A549 (cell line): ENCODE results near the gene RIMS3. TPM values are rescaled to one million over a fixed set of nuclear protein-coding genes. Genes with fewer than 3 reads are reported as not detected.

ENCODE experiments used
- ATAC-seq, 2 experiments: fragments of 200-7000 bp in 1 of 2; fragments of >200 bp in 1 of 2; cut with Nextera tagmentation in 1 of 2; cut with Tn5 transposase in 1 of 2; 3 replicates each; pipeline versions ENCODE4 v1.8.0 to v1.9.1; 2018 to 2020; ENCODE audit warnings: mild to moderate bottlenecking in 1 of 2, moderate library complexity in 1 of 2
- CTCF ChIA-PET: fragments of 300-600 bp; sonication (Branson Sonifier 250); formaldehyde crosslinking; extraction: SDS; loops from one replicate; lab custom pipeline; 2021; ENCODE audit warnings: antibody characterized with exemption, inconsistent platforms; lab: Yijun Ruan, JAX
- POLR2A ChIA-PET: fragments of 350-600 bp; formaldehyde crosslinking; extraction: SDS; loops from one replicate; lab custom pipeline; 2021; ENCODE audit warnings: antibody characterized with exemption, inconsistent platforms; lab: Yijun Ruan, JAX
- DNase-seq, 2 experiments: peaks; one replicate each; pipeline versions ENCODE4 v3.0.0 to v3.0.0-alpha.2; 2011 to 2016; ENCODE audit warnings: low read depth in 1 of 2, low spot score in 1 of 2
- FAIRE-seq: peaks from 2 replicates; lab custom pipeline; 2011; peaks lifted over from hg19 to GRCh38; lab: Jason Lieb, UNC
- H3K27ac ChIP-seq, 2 experiments: fragments of >200 bp; sonication (Bioruptor Twin); formaldehyde crosslinking; 3 replicates each; pipeline ENCODE4 v1.5.1; 2016 to 2017
- H3K4me1 ChIP-seq: fragments of >200 bp; sonication (Bioruptor Twin); formaldehyde crosslinking; 3 replicates; pipeline ENCODE4 v1.6.1; 2016
- H3K4me2 ChIP-seq: fragments of >200 bp; sonication (Bioruptor Twin); formaldehyde crosslinking; 3 replicates; pipeline ENCODE4 v1.6.1; 2016
- H3K4me3 ChIP-seq: fragments of >200 bp; sonication (Bioruptor Twin); formaldehyde crosslinking; 3 replicates; pipeline ENCODE4 v1.5.1; 2016
- H3K9me3 ChIP-seq: fragments of >200 bp; sonication (Bioruptor Twin); formaldehyde crosslinking; 3 replicates; pipeline ENCODE4 v1.6.1; 2016
- ATOH8 ChIP-seq: fragments of 250-450 bp; sonication (Bioruptor Pico); IDR thresholded peaks from 2 replicates; pipeline ENCODE4 v1.5.0; 2020; ENCODE audit warnings: low read depth, mild to moderate bottlenecking, moderate library complexity
- BHLHE40 ChIP-seq: IDR thresholded peaks from 2 replicates; pipeline ENCODE4 v1.6.1; 2012; ENCODE audit warnings: low read depth, low read length, inconsistent platforms
- CHD2 ChIP-seq: fragments of 150-350 bp; IDR thresholded peaks from 2 replicates; pipeline ENCODE4 v1.6.1; 2014; ENCODE audit warnings: low read length; ENCODE audit not compliant: partially characterized antibody
- EHF ChIP-seq: fragments of 250-450 bp; sonication (Bioruptor Pico); IDR thresholded peaks from 2 replicates; pipeline ENCODE4 v1.5.0; 2020; ENCODE audit warnings: mild to moderate bottlenecking
- ESRRA ChIP-seq: fragments of 150-350 bp; IDR thresholded peaks from 2 replicates; pipeline ENCODE4 v1.6.1; 2014; ENCODE audit warnings: mild to moderate bottlenecking, low read length, borderline replicate concordance
- FOSB ChIP-seq: fragments of 250-450 bp; sonication (Bioruptor Pico); IDR thresholded peaks from 2 replicates; pipeline ENCODE4 v1.5.0; 2020; ENCODE audit warnings: mild to moderate bottlenecking, moderate library complexity
- FOSL2 ChIP-seq, 2 experiments: fragments of 450-650 bp in 1 of 2; fragments of >200 bp in 1 of 2; sonication (Bioruptor Twin) in 1 of 2; formaldehyde crosslinking; IDR thresholded peaks; 2 replicates each; pipeline versions ENCODE4 v1.5.0 to v1.6.1; 2016 to 2020; ENCODE audit warnings: mild to moderate bottlenecking in 1 of 2, moderate library complexity in 1 of 2
- HOXB13 ChIP-seq: fragments of 250-450 bp; sonication (Bioruptor Pico); IDR thresholded peaks from 2 replicates; pipeline ENCODE4 v1.5.0; 2020; ENCODE audit warnings: low read depth, mild to moderate bottlenecking, moderate library complexity
- HOXB5 ChIP-seq: fragments of 250-450 bp; sonication (Bioruptor Pico); IDR thresholded peaks from 2 replicates; pipeline ENCODE4 v1.5.0; 2020; ENCODE audit warnings: mild to moderate bottlenecking, moderate library complexity
- JUN ChIP-seq, 2 experiments: fragments of >200 bp; sonication (Bioruptor Twin); formaldehyde crosslinking; IDR thresholded peaks; 2 replicates in 1 of 2; 3 replicates in 1 of 2; pipeline ENCODE4 v1.6.1; 2016 to 2017
- JUNB ChIP-seq: fragments of >200 bp; sonication (Bioruptor Twin); formaldehyde crosslinking; IDR thresholded peaks from 2 replicates; pipeline ENCODE4 v1.6.1; 2016
- MYC ChIP-seq: IDR thresholded peaks from 2 replicates; pipeline ENCODE4 v1.6.1; 2012; ENCODE audit warnings: mild to moderate bottlenecking, inconsistent platforms, low read length, improper control_type of control experiment, borderline replicate concordance
- NPAS2 ChIP-seq: fragments of 250-450 bp; sonication (Bioruptor Pico); IDR thresholded peaks from 2 replicates; pipeline ENCODE4 v1.8.0; 2022; ENCODE audit warnings: mild to moderate bottlenecking, moderate library complexity, borderline replicate concordance
- PHF8 ChIP-seq: fragments of 200-600 bp; sonication (generic); IDR thresholded peaks from 2 replicates; pipeline ENCODE4 v1.6.1; 2016; ENCODE audit warnings: low read depth, mild to moderate bottlenecking, antibody characterized with exemption, moderate library complexity, borderline replicate concordance
- POLR2AphosphoS2 ChIP-seq: conservative IDR thresholded peaks from 2 replicates; pipeline ENCODE4 v1.6.1; 2012; ENCODE audit warnings: low read length, improper control_type of control experiment, inconsistent platforms
- REST ChIP-seq: fragments of 200-600 bp; sonication (generic); IDR thresholded peaks from 2 replicates; pipeline ENCODE4 v1.6.1; 2016; ENCODE audit warnings: antibody characterized with exemption, mild to moderate bottlenecking, moderate library complexity
- TFCP2L1 ChIP-seq: fragments of 250-450 bp; sonication (Bioruptor Pico); IDR thresholded peaks from 2 replicates; pipeline ENCODE4 v1.5.0; 2021; ENCODE audit warnings: mild to moderate bottlenecking
- WGBS: methylation state at CpG from one replicate; pipeline ENCODE4 v1.1.6; 2017; ENCODE audit errors: missing lambda C conversion rate; 5-methylcytosine and 5-hydroxymethylcytosine counted together
- polyA plus RNA-seq, 4 experiments: library from polyadenylated mRNA; depleted of rRNA in 3 of 4; stranded (reverse); fragments of >200 nt; fragmentation: RNase III in 1 of 4; extraction: RNeasy Plus Mini Kit Qiagen cat#74134 plus additional on column Dnase treatment in 1 of 4; gene quantifications; 2 replicates in 3 of 4; 3 replicates in 1 of 4; pipeline ENCODE4 v1.2.3, GENCODE V29; 2011 to 2017
- TF ChIP-seq, protein P1 (sequence below): fragments of >200 bp; sonication (Bioruptor Twin); formaldehyde crosslinking; IDR thresholded peaks from 3 replicates; pipeline ENCODE4 v1.5.1; 2016
- TF ChIP-seq, protein P2 (sequence below): fragments of 450-650 bp; IDR thresholded peaks from 2 replicates; pipeline ENCODE4 v1.6.1; 2014; ENCODE audit warnings: antibody characterized with exemption
- TF ChIP-seq, protein P3 (sequence below): IDR thresholded peaks from 2 replicates; pipeline ENCODE4 v1.6.1; 2012
- TF ChIP-seq, protein P4 (sequence below): IDR thresholded peaks from 2 replicates; pipeline ENCODE4 v1.6.1; 2012; ENCODE audit warnings: low read depth, borderline replicate concordance

Gene RIMS3
- polyA plus RNA-seq, 2 of the 4 experiments (the other 2 are of a cell fraction) = 1.5 to 1.9 TPM

DNA sequence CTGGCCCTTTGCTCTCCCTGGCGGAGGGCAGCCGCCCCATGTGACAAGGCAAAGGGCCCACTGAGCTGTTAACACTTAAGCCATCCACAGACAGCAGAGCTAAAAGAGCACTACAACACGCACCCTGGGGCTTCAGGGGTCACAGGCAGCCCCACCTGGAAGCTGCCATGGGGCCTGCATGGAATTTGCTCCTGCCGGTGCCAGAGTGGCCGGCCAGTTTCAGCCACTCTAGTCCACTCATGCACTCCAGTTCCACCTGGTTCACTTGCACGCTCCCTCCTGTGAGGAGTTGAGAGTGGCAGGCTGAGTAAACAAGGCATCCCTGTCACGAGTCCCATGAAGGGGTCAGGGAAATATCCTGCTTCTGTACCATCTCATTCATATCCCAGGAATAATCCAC is 55.3 kb downstream of the RIMS3 start:
- 0 out of 3 replicates have a peak, but pooled peaks cover 2% of the 10 kb centered on the region for H3K9me3 ChIP-seq
- ChIA-PET CTCF (interaction anchor here (1.0 to 1.2 kb wide), 2 partner anchors 18 to 59 kb away, joined by 3 to 4 read pairs; no protein-coding TSS in a partner anchor), POLR2A (no interaction called here)
- no peak overlapping the region for H3K4me2 ChIP-seq
- no peak for FAIRE-seq
- WGBS = 54% methylated on average over 5 of the region's 7 CpGs
- no peak overlapping the region for H3K27ac ChIP-seq
- no peaks in the 10 kb centered on the region for H3K4me1 ChIP-seq
- no peak overlapping the region for H3K4me3 ChIP-seq
- TF ChIP-seq POLR2AphosphoS2 = no peak
- no peak for DNase-seq
- ATAC-seq = no peak

DNA sequence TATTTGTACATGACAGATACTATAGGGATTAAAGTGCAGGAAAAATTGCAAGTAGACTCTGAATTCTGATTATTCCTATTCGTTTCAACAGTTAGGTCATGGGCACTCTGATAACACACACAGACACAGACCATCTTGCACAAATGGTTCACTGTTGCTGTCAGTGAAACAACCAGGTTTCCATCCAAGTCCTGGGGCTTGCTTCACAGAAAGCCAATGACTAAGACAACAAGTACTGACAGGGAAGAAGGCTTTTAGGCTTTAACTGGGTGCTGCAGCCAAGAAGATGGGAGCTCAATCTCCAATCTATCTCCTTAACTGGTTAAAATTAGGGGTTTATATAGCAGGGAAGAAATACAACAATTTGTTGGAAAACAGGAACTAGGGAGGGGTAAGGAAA is 57.6 kb downstream of the RIMS3 start:
- FAIRE-seq = no peak
- POLR2A ChIA-PET = no interaction called here
- H3K9me3 ChIP-seq = no peaks in the 10 kb centered on the region
- H3K4me2 ChIP-seq = no peak overlapping the region
- CTCF ChIA-PET = interaction anchor here (1.3 kb wide), 1 partner anchor 61 kb away, joined by 3 read pairs; no protein-coding TSS in a partner anchor
- no peak overlapping the region for H3K27ac ChIP-seq
- H3K4me3 ChIP-seq = no peak overlapping the region
- WGBS = 0% methylated on average over 1 of the region's 1 CpG
- H3K4me1 ChIP-seq = no peaks in the 10 kb centered on the region
- no peak for DNase-seq
- TF ChIP-seq FOSL2 (IDR thresholded peaks at IDR 0.05) (no peak), FOSL2 (CRISPR knock-in tag; IDR thresholded peaks at IDR 0.05) (no peak), MYC (no peak), JUN (IDR thresholded peaks at IDR 0.05) (no peak), HOXB13 (CRISPR knock-in tag) (no peak), HOXB5 (CRISPR knock-in tag) (no peak), PHF8 (no peak), TFCP2L1 (CRISPR knock-in tag) (no peak), ESRRA (no peak), REST (no peak), NPAS2 (CRISPR knock-in tag) (no peak), JUNB (no peak), CHD2 (no peak), EHF (no peak), BHLHE40 (no peak), ATOH8 (CRISPR knock-in tag) (no peak), FOSB (no peak)
- TF ChIP-seq, protein P1, sequence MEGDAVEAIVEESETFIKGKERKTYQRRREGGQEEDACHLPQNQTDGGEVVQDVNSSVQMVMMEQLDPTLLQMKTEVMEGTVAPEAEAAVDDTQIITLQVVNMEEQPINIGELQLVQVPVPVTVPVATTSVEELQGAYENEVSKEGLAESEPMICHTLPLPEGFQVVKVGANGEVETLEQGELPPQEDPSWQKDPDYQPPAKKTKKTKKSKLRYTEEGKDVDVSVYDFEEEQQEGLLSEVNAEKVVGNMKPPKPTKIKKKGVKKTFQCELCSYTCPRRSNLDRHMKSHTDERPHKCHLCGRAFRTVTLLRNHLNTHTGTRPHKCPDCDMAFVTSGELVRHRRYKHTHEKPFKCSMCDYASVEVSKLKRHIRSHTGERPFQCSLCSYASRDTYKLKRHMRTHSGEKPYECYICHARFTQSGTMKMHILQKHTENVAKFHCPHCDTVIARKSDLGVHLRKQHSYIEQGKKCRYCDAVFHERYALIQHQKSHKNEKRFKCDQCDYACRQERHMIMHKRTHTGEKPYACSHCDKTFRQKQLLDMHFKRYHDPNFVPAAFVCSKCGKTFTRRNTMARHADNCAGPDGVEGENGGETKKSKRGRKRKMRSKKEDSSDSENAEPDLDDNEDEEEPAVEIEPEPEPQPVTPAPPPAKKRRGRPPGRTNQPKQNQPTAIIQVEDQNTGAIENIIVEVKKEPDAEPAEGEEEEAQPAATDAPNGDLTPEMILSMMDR = no peak
- TF ChIP-seq, protein P2, sequence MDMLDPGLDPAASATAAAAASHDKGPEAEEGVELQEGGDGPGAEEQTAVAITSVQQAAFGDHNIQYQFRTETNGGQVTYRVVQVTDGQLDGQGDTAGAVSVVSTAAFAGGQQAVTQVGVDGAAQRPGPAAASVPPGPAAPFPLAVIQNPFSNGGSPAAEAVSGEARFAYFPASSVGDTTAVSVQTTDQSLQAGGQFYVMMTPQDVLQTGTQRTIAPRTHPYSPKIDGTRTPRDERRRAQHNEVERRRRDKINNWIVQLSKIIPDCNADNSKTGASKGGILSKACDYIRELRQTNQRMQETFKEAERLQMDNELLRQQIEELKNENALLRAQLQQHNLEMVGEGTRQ = no peak
- TF ChIP-seq, protein P3, sequence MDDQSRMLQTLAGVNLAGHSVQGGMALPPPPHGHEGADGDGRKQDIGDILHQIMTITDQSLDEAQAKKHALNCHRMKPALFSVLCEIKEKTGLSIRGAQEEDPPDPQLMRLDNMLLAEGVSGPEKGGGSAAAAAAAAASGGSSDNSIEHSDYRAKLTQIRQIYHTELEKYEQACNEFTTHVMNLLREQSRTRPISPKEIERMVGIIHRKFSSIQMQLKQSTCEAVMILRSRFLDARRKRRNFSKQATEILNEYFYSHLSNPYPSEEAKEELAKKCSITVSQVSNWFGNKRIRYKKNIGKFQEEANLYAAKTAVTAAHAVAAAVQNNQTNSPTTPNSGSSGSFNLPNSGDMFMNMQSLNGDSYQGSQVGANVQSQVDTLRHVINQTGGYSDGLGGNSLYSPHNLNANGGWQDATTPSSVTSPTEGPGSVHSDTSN = no peak
- TF ChIP-seq, protein P4, sequence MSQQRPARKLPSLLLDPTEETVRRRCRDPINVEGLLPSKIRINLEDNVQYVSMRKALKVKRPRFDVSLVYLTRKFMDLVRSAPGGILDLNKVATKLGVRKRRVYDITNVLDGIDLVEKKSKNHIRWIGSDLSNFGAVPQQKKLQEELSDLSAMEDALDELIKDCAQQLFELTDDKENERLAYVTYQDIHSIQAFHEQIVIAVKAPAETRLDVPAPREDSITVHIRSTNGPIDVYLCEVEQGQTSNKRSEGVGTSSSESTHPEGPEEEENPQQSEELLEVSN = no peak
- TF ChIP-seq, all 56 proteins: peak for 0
- no peak for ATAC-seq
